ENCODE results near the gene METTL18. TPM values are rescaled to one million over a fixed set of nuclear protein-coding genes. Genes with fewer than 3 reads are reported as not detected.

The METTL18 gene
- polyA plus RNA-seq, 4 donors = 12.5 to 18.5 (median 16.0) TPM

- no peak for DNase-seq (ENCODE audit: low read depth in 4 of 4, low spot score in 2 of 4)
Measured at GRCh38 chr1:169788402-169788801, 6.3 kb downstream of the METTL18 start.

GRCh38 chr1:169786974-169787373 is 7.7 kb downstream of the METTL18 start:
- no peak for DNase-seq (ENCODE audit: low read depth in 4 of 4, low spot score in 2 of 4)

- DNase-seq (ENCODE audit: low read depth in 4 of 4, low spot score in 2 of 4) = no peak
Measured at GRCh38 chr1:169785267-169785666, 9.4 kb downstream of the METTL18 start.

GRCh38 chr1:169784102-169784501 is 10.6 kb downstream of the METTL18 start:
- DNase-seq (ENCODE audit: low read depth in 4 of 4, low spot score in 2 of 4) = no peak

GRCh38 chr1:169782596-169782995 is 12.1 kb downstream of the METTL18 start:
- no peak for DNase-seq (ENCODE audit: low read depth in 4 of 4, low spot score in 2 of 4)

GRCh38 chr1:169779970-169780369 is 14.7 kb downstream of the METTL18 start:
- DNase-seq (ENCODE audit: low read depth in 4 of 4, low spot score in 2 of 4) = no peak

GRCh38 chr1:169779150-169779549 is 15.6 kb downstream of the METTL18 start:
- DNase-seq (ENCODE audit: low read depth in 4 of 4, low spot score in 2 of 4) = no peak

GRCh38 chr1:169776440-169776839 is 18.3 kb downstream of the METTL18 start:
- DNase-seq (ENCODE audit: low read depth in 4 of 4, low spot score in 2 of 4) = no peak

GRCh38 chr1:169768161-169768560 is 26.5 kb downstream of the METTL18 start:
- DNase-seq (ENCODE audit: low read depth in 4 of 4, low spot score in 2 of 4) = no peak

GRCh38 chr1:169765580-169766331 is 29.0 kb downstream of the METTL18 start:
- DNase-seq (ENCODE audit: low read depth in 4 of 4, low spot score in 2 of 4) = no peak

GRCh38 chr1:169764919-169765318 is 29.8 kb downstream of the METTL18 start:
- DNase-seq (ENCODE audit: low read depth in 4 of 4, low spot score in 2 of 4) = no peak

GRCh38 chr1:169762699-169763098 is 32.0 kb downstream of the METTL18 start:
- no peak for DNase-seq (ENCODE audit: low read depth in 4 of 4, low spot score in 2 of 4)

GRCh38 chr1:169759038-169759437 is 35.7 kb downstream of the METTL18 start:
- no peak for DNase-seq (ENCODE audit: low read depth in 4 of 4, low spot score in 2 of 4)

- DNase-seq (ENCODE audit: low read depth in 4 of 4, low spot score in 2 of 4) = no peak
Measured at GRCh38 chr1:169753549-169753948, 41.2 kb downstream of the METTL18 start.

- DNase-seq (ENCODE audit: low read depth in 4 of 4, low spot score in 2 of 4) = no peak
Measured at GRCh38 chr1:169750041-169750440, 44.7 kb downstream of the METTL18 start.

GRCh38 chr1:169746550-169746949 is 48.2 kb downstream of the METTL18 start:
- DNase-seq (ENCODE audit: low read depth in 4 of 4, low spot score in 2 of 4) = no peak

GRCh38 chr1:169745015-169745861 is 49.5 kb downstream of the METTL18 start:
- no peak for DNase-seq (ENCODE audit: low read depth in 4 of 4, low spot score in 2 of 4)

Other genes starting within 250 kb of the METTL18 start
- 1 to 10 TPM; 1.9 to 3.9 (median 2.3) TPM for gene F5, start 208.4 kb downstream of the METTL18 start, polyA plus RNA-seq (ENCODE audit: insufficient read length in 4 of 4)
- 1 to 10 TPM; 3.6 to 8.8 (median 5.7) TPM for gene SELP, start 164.8 kb downstream of the METTL18 start, polyA plus RNA-seq (ENCODE audit: insufficient read length in 4 of 4)
- 1 to 10 TPM; 1.8 to 3.4 (median 2.6) TPM for gene SELL, start 83.3 kb downstream of the METTL18 start, polyA plus RNA-seq (ENCODE audit: insufficient read length in 4 of 4)
- gene SELE, start 60.8 kb downstream of the METTL18 start, polyA plus RNA-seq (ENCODE audit: insufficient read length in 4 of 4) = under 1 TPM; 0.43 to 0.86 (median 0.69) TPM
- gene SCYL3, start 99.0 kb upstream of the METTL18 start, polyA plus RNA-seq (ENCODE audit: insufficient read length in 4 of 4) = 10 to 100 TPM; 17.8 to 20.2 (median 19.4) TPM